Measurements from ENCODE around the gene PLCD3. TPM values are rescaled to one million over a fixed set of nuclear protein-coding genes. Genes with fewer than 3 reads are reported as not detected.

PLCD3 gene
- polyA plus RNA-seq, 4 donors = 7.8 to 23.1 (median 11.2) TPM

- H3K27ac ChIP-seq (ENCODE audit: low read depth in 1 of 3, low read length in 2 of 3) = no peak overlapping the region
- FAIRE-seq = no peak
- H3K36me3 ChIP-seq (ENCODE audit: control insufficient read depth in 3 of 3, insufficient read depth in 2 of 3, low read depth in 1 of 3, low read length in 3 of 3) = peaks cover 0 to 45% (median 0%) of the 10 kb centered on the region in 3 donors
- H3K4me3 ChIP-seq (ENCODE audit: low read depth in 1 of 3, low read length in 3 of 3) = no peak overlapping the region
- WGBS, 3 donors = 87 to 94% (median 89%) methylated on average over 23 of the region's 23 CpGs
- H3K9me3 ChIP-seq (ENCODE audit: control insufficient read depth in 2 of 2, insufficient read depth in 1 of 2, low read depth in 1 of 2, low read length in 1 of 2) = no peaks in the 10 kb centered on the region
- no peak for DNase-seq
- H3K4me1 ChIP-seq (ENCODE audit: control insufficient read depth in 3 of 3, insufficient read depth in 2 of 3, low read depth in 1 of 3, low read length in 2 of 3) = peaks cover 0 to 15% (median 8%) of the 10 kb centered on the region in 3 donors
- H3K27me3 ChIP-seq (ENCODE audit: control insufficient read depth in 3 of 3, insufficient read depth in 3 of 3, low read length in 3 of 3) = no peaks in the 10 kb centered on the region
These were observed 13.6 kb downstream of the PLCD3 start for GRCh38 chr17:45118691-45119090.

GRCh38 chr17:45117848-45118646, 14.3 kb downstream of the PLCD3 start:
- DNase-seq (no peak), FAIRE-seq (no peak)
- H3K9me3 ChIP-seq (ENCODE audit: control insufficient read depth in 2 of 2, insufficient read depth in 1 of 2, low read depth in 1 of 2, low read length in 1 of 2) = no peaks in the 10 kb centered on the region
- peaks cover 0 to 9% (median 4%) of the 10 kb centered on the region in 3 donors for H3K4me1 ChIP-seq (ENCODE audit: control insufficient read depth in 3 of 3, insufficient read depth in 2 of 3, low read depth in 1 of 3, low read length in 2 of 3)
- WGBS, 3 donors = 89 to 90% (median 89%) methylated on average over 20 of the region's 20 CpGs
- no peaks in the 10 kb centered on the region for H3K27me3 ChIP-seq (ENCODE audit: control insufficient read depth in 3 of 3, insufficient read depth in 3 of 3, low read length in 3 of 3)
- peaks cover 0 to 52% (median 0%) of the 10 kb centered on the region in 3 donors for H3K36me3 ChIP-seq (ENCODE audit: control insufficient read depth in 3 of 3, insufficient read depth in 2 of 3, low read depth in 1 of 3, low read length in 3 of 3)
- no peak overlapping the region for H3K4me3 ChIP-seq (ENCODE audit: low read depth in 1 of 3, low read length in 3 of 3)
- no peak overlapping the region for H3K27ac ChIP-seq (ENCODE audit: low read depth in 1 of 3, low read length in 2 of 3)

DNA sequence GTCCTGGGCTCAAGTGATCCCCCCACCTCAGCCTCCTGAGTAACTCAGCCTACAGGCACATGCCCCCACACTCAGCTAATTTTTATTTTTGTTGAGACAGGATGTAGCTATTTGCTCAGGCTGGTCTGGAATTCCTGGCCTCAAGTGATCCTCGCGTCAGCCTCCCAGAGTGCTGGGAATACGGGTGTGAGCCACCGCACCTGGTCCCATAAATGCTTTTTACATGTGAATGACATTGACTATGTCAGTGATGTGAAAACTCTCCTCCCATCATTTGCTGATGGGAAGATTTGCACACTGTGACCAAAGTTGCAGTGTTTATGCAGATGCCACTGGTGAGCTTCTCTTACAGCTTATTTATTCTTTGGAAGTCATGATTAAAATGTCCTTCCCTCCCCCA, 15.0 kb downstream of the PLCD3 start:
- FAIRE-seq (no peak), DNase-seq (no peak)
- H3K9me3 ChIP-seq (ENCODE audit: control insufficient read depth in 2 of 2, insufficient read depth in 1 of 2, low read depth in 1 of 2, low read length in 1 of 2) = no peaks in the 10 kb centered on the region
- H3K27ac ChIP-seq (ENCODE audit: low read depth in 1 of 3, low read length in 2 of 3) = no peak overlapping the region
- peaks cover 0 to 2% (median 2%) of the 10 kb centered on the region in 3 donors for H3K4me1 ChIP-seq (ENCODE audit: control insufficient read depth in 3 of 3, insufficient read depth in 2 of 3, low read depth in 1 of 3, low read length in 2 of 3)
- no peaks in the 10 kb centered on the region for H3K27me3 ChIP-seq (ENCODE audit: control insufficient read depth in 3 of 3, insufficient read depth in 3 of 3, low read length in 3 of 3)
- peaks cover 0 to 59% (median 0%) of the 10 kb centered on the region in 3 donors for H3K36me3 ChIP-seq (ENCODE audit: control insufficient read depth in 3 of 3, insufficient read depth in 2 of 3, low read depth in 1 of 3, low read length in 3 of 3)
- no peak overlapping the region for H3K4me3 ChIP-seq (ENCODE audit: low read depth in 1 of 3, low read length in 3 of 3)
- WGBS, 3 donors = 90 to 93% (median 91%) methylated on average over 4 of the region's 4 CpGs

DNA sequence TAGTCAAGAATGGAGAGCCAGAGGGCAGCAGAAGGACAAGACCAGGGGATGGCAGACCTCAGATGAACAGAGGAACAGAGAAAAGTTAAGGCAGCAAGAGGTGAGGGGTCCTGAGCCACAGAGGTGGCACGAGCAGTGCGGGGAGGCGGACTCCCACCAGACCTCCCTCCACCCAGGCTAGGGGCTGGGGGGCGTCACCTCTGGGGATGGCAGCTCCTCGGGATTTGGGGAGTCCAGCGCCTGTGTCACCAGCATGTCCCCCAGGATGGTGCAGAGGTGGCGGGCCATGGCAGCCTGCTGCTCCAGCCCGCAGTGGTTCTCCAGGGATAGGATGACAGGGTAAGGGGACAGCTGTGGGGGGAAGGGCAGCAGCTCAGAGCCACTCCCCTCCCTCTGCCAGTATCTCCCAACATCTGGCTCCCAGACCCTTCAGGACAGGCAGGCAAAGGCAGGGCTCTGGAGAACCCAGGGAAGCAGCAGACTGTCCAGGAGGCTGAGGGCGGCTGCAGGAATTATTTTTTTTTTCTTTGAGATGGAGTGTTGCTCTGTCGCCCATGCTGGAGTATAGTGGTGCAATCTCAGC, 15.8 kb downstream of the PLCD3 start:
- Histone ChIP-seq H3K9me3 (ENCODE audit: control insufficient read depth in 2 of 2, insufficient read depth in 1 of 2, low read depth in 1 of 2, low read length in 1 of 2) (no peaks in the 10 kb centered on the region), H3K36me3 (ENCODE audit: control insufficient read depth in 3 of 3, insufficient read depth in 2 of 3, low read depth in 1 of 3, low read length in 3 of 3) (peaks cover 0 to 67% (median 0%) of the 10 kb centered on the region in 3 donors), H3K27me3 (ENCODE audit: control insufficient read depth in 3 of 3, insufficient read depth in 3 of 3, low read length in 3 of 3) (no peaks in the 10 kb centered on the region), H3K4me1 (ENCODE audit: control insufficient read depth in 3 of 3, insufficient read depth in 2 of 3, low read depth in 1 of 3, low read length in 2 of 3) (no peaks in the 10 kb centered on the region), H3K4me3 (ENCODE audit: low read depth in 1 of 3, low read length in 3 of 3) (no peak overlapping the region), H3K27ac (ENCODE audit: low read depth in 1 of 3, low read length in 2 of 3) (no peak overlapping the region)
- FAIRE-seq (no peak), DNase-seq (no peak)
- 90 to 93% (median 91%) methylated on average over 8 to 10 of the region's 10 CpGs for WGBS, 3 donors

DNA sequence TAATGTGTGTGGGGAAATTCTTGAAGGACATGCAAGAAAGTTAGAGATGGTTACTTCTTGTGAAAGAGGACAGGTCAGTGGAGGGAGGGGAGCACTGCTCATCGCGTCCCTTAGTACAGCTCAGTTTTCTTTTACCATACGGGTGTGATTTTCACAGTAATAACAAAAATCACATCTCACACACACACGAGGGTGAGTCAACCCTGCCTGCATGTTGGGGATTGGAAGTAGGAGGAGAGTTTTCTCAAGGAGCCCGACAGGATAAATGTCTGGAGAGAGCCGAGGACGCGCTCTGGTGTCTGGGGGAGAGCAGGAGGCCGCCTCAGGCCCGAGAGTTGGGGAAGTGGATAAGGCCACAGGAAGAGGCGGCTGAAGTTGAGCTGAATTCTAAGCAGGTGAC, 16.4 kb downstream of the PLCD3 start:
- Histone ChIP-seq H3K36me3 (ENCODE audit: control insufficient read depth in 3 of 3, insufficient read depth in 2 of 3, low read depth in 1 of 3, low read length in 3 of 3) (peaks cover 0 to 71% (median 0%) of the 10 kb centered on the region in 3 donors), H3K27me3 (ENCODE audit: control insufficient read depth in 3 of 3, insufficient read depth in 3 of 3, low read length in 3 of 3) (no peaks in the 10 kb centered on the region), H3K9me3 (ENCODE audit: control insufficient read depth in 2 of 2, insufficient read depth in 1 of 2, low read depth in 1 of 2, low read length in 1 of 2) (no peaks in the 10 kb centered on the region), H3K4me1 (ENCODE audit: control insufficient read depth in 3 of 3, insufficient read depth in 2 of 3, low read depth in 1 of 3, low read length in 2 of 3) (no peaks in the 10 kb centered on the region), H3K27ac (ENCODE audit: low read depth in 1 of 3, low read length in 2 of 3) (no peak overlapping the region), H3K4me3 (ENCODE audit: low read depth in 1 of 3, low read length in 3 of 3) (no peak overlapping the region)
- 75 to 83% (median 79%) methylated on average over 11 of the region's 11 CpGs for WGBS, 3 donors
- no peak for DNase-seq
- no peak for FAIRE-seq

- FAIRE-seq = no peak
These were observed 17.2 kb downstream of the PLCD3 start for GRCh38 chr17:45115015-45115625.

GRCh38 chr17:45114117-45114932, 18.0 kb downstream of the PLCD3 start:
- Histone ChIP-seq H3K27me3 (ENCODE audit: control insufficient read depth in 3 of 3, insufficient read depth in 3 of 3, low read length in 3 of 3) (no peaks in the 10 kb centered on the region), H3K4me1 (ENCODE audit: control insufficient read depth in 3 of 3, insufficient read depth in 2 of 3, low read depth in 1 of 3, low read length in 2 of 3) (no peaks in the 10 kb centered on the region), H3K4me3 (ENCODE audit: low read depth in 1 of 3, low read length in 3 of 3) (no peak overlapping the region), H3K9me3 (ENCODE audit: control insufficient read depth in 2 of 2, insufficient read depth in 1 of 2, low read depth in 1 of 2, low read length in 1 of 2) (no peaks in the 10 kb centered on the region), H3K36me3 (ENCODE audit: control insufficient read depth in 3 of 3, insufficient read depth in 2 of 3, low read depth in 1 of 3, low read length in 3 of 3) (peaks cover 0 to 68% (median 0%) of the 10 kb centered on the region in 3 donors), H3K27ac (ENCODE audit: low read depth in 1 of 3, low read length in 2 of 3) (no peak overlapping the region)
- DNase-seq (no peak), FAIRE-seq (no peak)
- 87 to 92% (median 88%) methylated on average over 19 of the region's 19 CpGs for WGBS, 3 donors

More at GRCh38 chr17:45115015-45115625, 17.2 kb downstream of the PLCD3 start:
- Histone ChIP-seq H3K9me3 (ENCODE audit: control insufficient read depth in 2 of 2, insufficient read depth in 1 of 2, low read depth in 1 of 2, low read length in 1 of 2) (no peaks in the 10 kb centered on the region), H3K27ac (ENCODE audit: low read depth in 1 of 3, low read length in 2 of 3) (no peak overlapping the region), H3K36me3 (ENCODE audit: control insufficient read depth in 3 of 3, insufficient read depth in 2 of 3, low read depth in 1 of 3, low read length in 3 of 3) (peaks cover 0 to 75% (median 0%) of the 10 kb centered on the region in 3 donors), H3K4me3 (ENCODE audit: low read depth in 1 of 3, low read length in 3 of 3) (no peak overlapping the region), H3K27me3 (ENCODE audit: control insufficient read depth in 3 of 3, insufficient read depth in 3 of 3, low read length in 3 of 3) (no peaks in the 10 kb centered on the region), H3K4me1 (ENCODE audit: control insufficient read depth in 3 of 3, insufficient read depth in 2 of 3, low read depth in 1 of 3, low read length in 2 of 3) (no peaks in the 10 kb centered on the region)
- 88 to 91% (median 89%) methylated on average over 26 of the region's 26 CpGs for WGBS, 3 donors
- no peak for DNase-seq

- H3K36me3 ChIP-seq (ENCODE audit: control insufficient read depth in 3 of 3, insufficient read depth in 2 of 3, low read depth in 1 of 3, low read length in 3 of 3) = peaks cover 0 to 69% (median 0%) of the 10 kb centered on the region in 3 donors
- H3K4me1 ChIP-seq (ENCODE audit: control insufficient read depth in 3 of 3, insufficient read depth in 2 of 3, low read depth in 1 of 3, low read length in 2 of 3) = no peaks in the 10 kb centered on the region
- 72 to 85% (median 76%) methylated on average over 9 of the region's 9 CpGs for WGBS, 3 donors
- H3K27ac ChIP-seq (ENCODE audit: low read depth in 1 of 3, low read length in 2 of 3) = no peak overlapping the region
- H3K9me3 ChIP-seq (ENCODE audit: control insufficient read depth in 2 of 2, insufficient read depth in 1 of 2, low read depth in 1 of 2, low read length in 1 of 2) = no peaks in the 10 kb centered on the region
- H3K27me3 ChIP-seq (ENCODE audit: control insufficient read depth in 3 of 3, insufficient read depth in 3 of 3, low read length in 3 of 3) = no peaks in the 10 kb centered on the region
- FAIRE-seq (no peak), DNase-seq (no peak)
- no peak overlapping the region for H3K4me3 ChIP-seq (ENCODE audit: low read depth in 1 of 3, low read length in 3 of 3)
These were observed 18.9 kb downstream of the PLCD3 start for GRCh38 chr17:45113424-45113754.
